Measurements from ENCODE around the gene CEP70. TPM values are rescaled to one million over a fixed set of nuclear protein-coding genes. Genes with fewer than 3 reads are reported as not detected.

Gene CEP70
- total RNA-seq, 4 donors from 2014 or later, result 27.7 to 53.8 (median 43.5) TPM

- Histone ChIP-seq H3K27ac (no peak overlapping the region), H3K9me3 (no peaks in the 10 kb centered on the region), H3K27me3 (peaks cover 4% of the 10 kb centered on the region), H3K4me3 (no peak overlapping the region), H3K36me3 (no peaks in the 10 kb centered on the region), H3K4me1 (no peaks in the 10 kb centered on the region)
- WGBS, 2 donors (ENCODE audit: low coverage in 1 of 2), result 89 to 94% methylated on average over 4 to 7 of the region's 8 CpGs
- no peak for ATAC-seq
- TF ChIP-seq POLR2A (IDR thresholded peaks at IDR 0.05) (no peak), CTCF (IDR thresholded peaks at IDR 0.05) (no peak), POLR2AphosphoS5 (IDR thresholded peaks at IDR 0.05) (no peak), EP300 (IDR thresholded peaks at IDR 0.05) (no peak)
Measured at GRCh38 chr3:138473391-138473790, 120.7 kb downstream of the CEP70 start.

- WGBS, 2 donors (ENCODE audit: low coverage in 1 of 2), result 89 to 95% methylated on average over 3 to 8 of the region's 8 CpGs
- Histone ChIP-seq H3K27ac (no peak overlapping the region), H3K4me1 (no peaks in the 10 kb centered on the region), H3K27me3 (peaks cover 4% of the 10 kb centered on the region), H3K36me3 (no peaks in the 10 kb centered on the region), H3K9me3 (no peaks in the 10 kb centered on the region), H3K4me3 (no peak overlapping the region)
- ATAC-seq, result no peak
- TF ChIP-seq EP300 (IDR thresholded peaks at IDR 0.05) (no peak), POLR2A (IDR thresholded peaks at IDR 0.05) (no peak), CTCF (IDR thresholded peaks at IDR 0.05) (no peak), POLR2AphosphoS5 (IDR thresholded peaks at IDR 0.05) (no peak)
Measured at GRCh38 chr3:138472141-138472825, 121.8 kb downstream of the CEP70 start.

- Histone ChIP-seq H3K27ac (no peak overlapping the region), H3K9me3 (no peaks in the 10 kb centered on the region), H3K27me3 (peaks cover 4% of the 10 kb centered on the region), H3K4me1 (no peaks in the 10 kb centered on the region), H3K4me3 (no peak overlapping the region), H3K36me3 (no peaks in the 10 kb centered on the region)
- WGBS, 2 donors (ENCODE audit: low coverage in 1 of 2), result 50 to 88% methylated on average over 1 of the region's 1 CpG
- TF ChIP-seq CTCF (IDR thresholded peaks at IDR 0.05) (no peak), POLR2A (IDR thresholded peaks at IDR 0.05) (no peak), POLR2AphosphoS5 (IDR thresholded peaks at IDR 0.05) (no peak), EP300 (IDR thresholded peaks at IDR 0.05) (no peak)
- no peak for ATAC-seq
Measured at GRCh38 chr3:138471481-138471880, 122.6 kb downstream of the CEP70 start.

- H3K36me3 ChIP-seq, result no peaks in the 10 kb centered on the region
- H3K9me3 ChIP-seq, result no peaks in the 10 kb centered on the region
- no peak overlapping the region for H3K27ac ChIP-seq
- peaks cover 4% of the 10 kb centered on the region for H3K27me3 ChIP-seq
- H3K4me1 ChIP-seq, result no peaks in the 10 kb centered on the region
- no CpG with 5 or more reads among the region's 3 CpGs for WGBS, 2 donors (ENCODE audit: low coverage in 1 of 2)
- TF ChIP-seq POLR2AphosphoS5 (IDR thresholded peaks at IDR 0.05) (peak; percentile 5), POLR2A (IDR thresholded peaks at IDR 0.05) (no peak)
- ATAC-seq, result no peak
- no peak overlapping the region for H3K4me3 ChIP-seq
Measured at GRCh38 chr3:138470687-138471086, 123.4 kb downstream of the CEP70 start.

GRCh38 chr3:138469874-138470273, 124.2 kb downstream of the CEP70 start:
- WGBS, 2 donors (ENCODE audit: low coverage in 1 of 2), result 67% methylated on average over 1 of the region's 6 CpGs; no CpG with 5 or more reads in 1 of the 2 donors
- Histone ChIP-seq H3K27ac (no peak overlapping the region), H3K36me3 (no peaks in the 10 kb centered on the region), H3K4me1 (no peaks in the 10 kb centered on the region), H3K9me3 (no peaks in the 10 kb centered on the region), H3K27me3 (peaks cover 4% of the 10 kb centered on the region), H3K4me3 (no peak overlapping the region)
- ATAC-seq, result no peak
- TF ChIP-seq POLR2AphosphoS5 (IDR thresholded peaks at IDR 0.05), result no peak
- TF ChIP-seq CTCF (IDR thresholded peaks at IDR 0.05), result no peak
- no peak for TF ChIP-seq EP300 (IDR thresholded peaks at IDR 0.05)
- TF ChIP-seq POLR2A (IDR thresholded peaks at IDR 0.05), result no peak

All from gastroesophageal sphincter (tissue), 4 donors.